ENCODE results near the gene DDX3X. TPM values are rescaled to one million over a fixed set of nuclear protein-coding genes. Genes with fewer than 3 reads are reported as not detected.

The DDX3X gene
- total and polyA plus RNA-seq, 9 of the 15 experiments (the other 6 are each of a cell fraction or from before 2014, with no cell fraction given): 51.3 to 232 (median 138) TPM

DNA sequence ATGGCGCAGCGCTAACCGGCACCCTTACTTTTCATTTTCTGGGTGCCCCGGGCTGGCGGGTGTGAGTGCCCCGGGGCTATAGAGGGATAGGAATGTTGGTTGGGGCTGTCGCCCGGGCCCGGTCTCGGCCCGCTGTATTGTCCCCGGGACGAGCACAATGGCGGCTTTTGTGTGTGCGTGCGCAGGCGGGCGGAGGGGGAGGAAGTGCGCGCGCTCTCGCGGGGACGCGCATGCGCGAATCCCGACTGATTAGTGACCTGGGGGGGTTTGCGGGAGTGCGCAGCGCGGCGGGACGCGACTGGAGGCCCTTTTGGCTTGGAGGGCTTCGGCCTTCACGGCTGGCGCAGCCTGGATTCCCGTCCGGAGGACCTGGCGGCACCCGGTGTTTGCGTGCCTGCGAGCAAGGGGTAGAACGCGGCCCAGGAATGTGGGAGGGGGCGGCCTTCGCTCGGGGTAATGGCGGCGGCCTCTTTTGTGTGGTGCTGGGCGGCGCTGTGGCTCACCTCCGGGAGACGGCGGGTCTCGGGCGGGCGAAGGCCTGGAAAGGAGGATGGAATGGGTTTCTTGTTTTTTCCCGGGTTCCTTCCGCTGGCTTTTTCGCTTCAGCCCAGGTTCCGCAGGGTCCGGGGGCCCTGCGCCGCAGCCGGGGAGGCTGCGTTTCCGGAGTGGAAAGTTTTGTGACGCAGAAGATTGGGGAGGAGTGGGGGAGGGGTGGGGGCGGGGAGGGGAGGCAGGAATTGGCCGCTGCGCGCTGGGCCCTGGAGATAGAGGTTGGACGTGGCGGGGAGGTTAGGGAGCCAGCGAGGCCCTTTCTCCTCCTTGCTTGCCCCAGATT lies 618 bp downstream of the DDX3X start (continued):
- no peak for TF ChIP-seq ATF2 (CRISPR knock-in tag; IDR thresholded peaks at IDR 0.05)
- TF ChIP-seq FOXM1 (IDR thresholded peaks at IDR 0.05; ENCODE audit: low read depth): no peak
- TF ChIP-seq FOXM1 (CRISPR knock-in tag; IDR thresholded peaks at IDR 0.05; ENCODE audit: low read depth): 0 out of 2 replicates have a peak, but pooled peaks have one; percentile 33
- TF ChIP-seq MTA2 (IDR thresholded peaks at IDR 0.05; ENCODE audit: low read depth): no peak
- TF ChIP-seq LCOR (CRISPR knock-in tag; IDR thresholded peaks at IDR 0.05): no peak; the same call in 1 of the 2 replicates
- TF ChIP-seq CCAR2 (IDR thresholded peaks at IDR 0.05; ENCODE audit: low read depth, low read length): no peak
- no peak for TF ChIP-seq ZBTB43 (CRISPR knock-in tag; IDR thresholded peaks at IDR 0.05)
- TF ChIP-seq SP1 (CRISPR knock-in tag; IDR thresholded peaks at IDR 0.05): peak; percentile 87
- peak; percentile 72; the same call in 1 of the 2 replicates for TF ChIP-seq ELF1 (tag; IDR thresholded peaks at IDR 0.05)
- no peak for TF ChIP-seq CBFA2T2 (conservative IDR thresholded peaks at IDR 0.05)
- peak; percentile 66 for TF ChIP-seq HNRNPLL (IDR thresholded peaks at IDR 0.05; ENCODE audit: low read depth, low read length, poor library complexity, severe bottlenecking)
- no peak for TF ChIP-seq ZFP91 (CRISPR knock-in tag; IDR thresholded peaks at IDR 0.05)
- TF ChIP-seq ZNF431 (CRISPR knock-in tag; IDR thresholded peaks at IDR 0.05): no peak
- TF ChIP-seq BACH1 (tag; IDR thresholded peaks at IDR 0.05): 0 out of 2 replicates have a peak, but pooled peaks have one; percentile 15
- no peak for TF ChIP-seq SRF (CRISPR knock-in tag; IDR thresholded peaks at IDR 0.05)
- TF ChIP-seq MTF1 (CRISPR knock-in tag; IDR thresholded peaks at IDR 0.05; ENCODE audit: borderline replicate concordance): no peak
- 0 out of 2 replicates have a peak, but pooled peaks have one; percentile 33 for TF ChIP-seq MYC (IDR thresholded peaks at IDR 0.05; ENCODE audit: low read depth, low read length)
- TF ChIP-seq MYC (CRISPR knock-in tag; IDR thresholded peaks at IDR 0.05; ENCODE audit: borderline replicate concordance, low read depth): peak; percentile 40; the same call in 1 of the 2 replicates
- no peak for TF ChIP-seq FOXA1 (IDR thresholded peaks at IDR 0.05; ENCODE audit: borderline replicate concordance)
- no peak for TF ChIP-seq ZNF175 (CRISPR knock-in tag; IDR thresholded peaks at IDR 0.05; ENCODE audit: low read depth)
- no peak; the same call in 1 of the 2 replicates for TF ChIP-seq ZNF766 (CRISPR knock-in tag; conservative IDR thresholded peaks at IDR 0.05)
- no peak for TF ChIP-seq KLF13 (tag; IDR thresholded peaks at IDR 0.05; ENCODE audit: borderline replicate concordance, low read depth)
- no peak for TF ChIP-seq COPS2 (conservative IDR thresholded peaks at IDR 0.05)
- TF ChIP-seq CAMTA2 (CRISPR knock-in tag; conservative IDR thresholded peaks at IDR 0.05): no peak
- no peak for TF ChIP-seq CBX2 (IDR thresholded peaks at IDR 0.05; ENCODE audit: insufficient read depth, low read length, poor library complexity, severe bottlenecking)
